GM12875 (cell line): ENCODE results near the gene SLC9A9.
"Not testable (repeated sequence)": the region's sequence is repeated elsewhere in the genome, so short reads cannot be mapped to it uniquely, and the experiment has no call there.

Source experiments
- H3K4me3 ChIP-seq: one replicate; pipeline ENCODE4 v1.5.1; 2011; ENCODE audit warnings: low read depth, low read length, control low read depth
- CTCF ChIP-seq: IDR thresholded peaks from 2 replicates; pipeline ENCODE4 v1.5.1; 2011; ENCODE audit warnings: low read depth, mild to moderate bottlenecking, control low read depth, inconsistent platforms, low read length, moderate library complexity, borderline replicate concordance; ENCODE audit not compliant: insufficient read depth

SLC9A9 gene

GRCh38 chr3:143812481-143812880, 35.8 kb downstream of the SLC9A9 start:
- H3K4me3 ChIP-seq: no peak overlapping the region
- no peak for TF ChIP-seq CTCF

DNA sequence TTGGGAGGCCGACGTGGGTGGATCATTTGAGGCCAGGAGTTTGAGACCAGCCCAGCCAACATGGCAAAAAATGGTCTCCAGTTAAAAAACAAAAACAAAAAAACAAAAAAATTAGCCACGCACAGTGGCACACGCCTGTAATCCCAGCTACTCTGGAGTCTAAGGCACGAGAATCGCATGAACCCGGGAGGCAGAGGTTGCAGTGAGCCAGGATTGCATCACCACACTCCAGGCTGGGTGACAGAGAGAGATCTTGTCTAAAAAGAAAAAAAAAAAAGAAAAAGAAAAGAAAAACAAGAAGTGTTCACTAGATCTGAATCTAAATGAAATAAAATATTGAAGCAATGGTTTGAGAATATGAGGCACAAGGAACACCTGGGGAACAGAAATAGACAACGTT, 36.7 kb downstream of the SLC9A9 start:
- TF ChIP-seq CTCF: no peak

GRCh38 chr3:143810953-143811265, 37.4 kb downstream of the SLC9A9 start:
- TF ChIP-seq CTCF: no peak
- H3K4me3 ChIP-seq: no peak overlapping the region

More for the DNA sequence above, 36.7 kb downstream of the SLC9A9 start:
- H3K4me3 ChIP-seq: no peak overlapping the region

DNA sequence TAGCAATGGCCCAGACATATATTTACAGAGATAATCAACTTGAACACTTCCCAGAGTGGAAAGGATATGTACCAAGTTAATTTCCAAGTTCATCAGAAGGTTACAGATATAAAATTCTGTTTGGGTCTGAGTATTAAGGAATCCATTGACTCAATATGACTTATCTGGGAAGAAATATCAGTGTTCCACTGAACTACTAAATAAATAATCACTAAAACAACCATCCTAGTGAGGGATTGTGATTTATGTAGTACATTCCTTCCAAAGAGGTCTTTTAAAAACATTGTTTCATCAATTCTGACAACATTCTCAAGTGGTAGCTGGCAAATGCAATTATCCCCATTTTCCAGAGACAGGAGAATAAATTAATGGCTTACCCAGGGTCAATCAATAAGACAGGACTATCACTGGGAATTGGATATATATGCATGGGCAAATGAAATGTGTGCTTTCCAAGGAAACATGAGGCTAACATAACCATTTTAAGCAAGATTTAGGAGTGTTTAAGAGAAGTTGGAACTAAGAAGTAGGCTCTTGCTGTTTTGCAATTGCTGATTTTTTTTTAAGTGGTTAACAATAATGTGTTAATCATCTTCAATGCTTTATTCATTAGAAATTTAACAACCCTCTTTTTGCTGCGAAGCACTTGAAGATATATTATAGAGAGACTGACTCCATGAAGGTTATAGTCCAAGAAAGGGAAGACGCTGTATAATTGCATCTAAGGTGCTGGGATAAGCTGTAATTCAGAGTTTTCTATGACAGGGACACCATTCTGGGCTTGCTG, 37.9 kb downstream of the SLC9A9 start:
- no peak for TF ChIP-seq CTCF
- H3K4me3 ChIP-seq: no peak overlapping the region

- no peak for TF ChIP-seq CTCF
- no peak overlapping the region for H3K4me3 ChIP-seq
Observed at GRCh38 chr3:143809121-143809621, 39.1 kb downstream of the SLC9A9 start.

DNA sequence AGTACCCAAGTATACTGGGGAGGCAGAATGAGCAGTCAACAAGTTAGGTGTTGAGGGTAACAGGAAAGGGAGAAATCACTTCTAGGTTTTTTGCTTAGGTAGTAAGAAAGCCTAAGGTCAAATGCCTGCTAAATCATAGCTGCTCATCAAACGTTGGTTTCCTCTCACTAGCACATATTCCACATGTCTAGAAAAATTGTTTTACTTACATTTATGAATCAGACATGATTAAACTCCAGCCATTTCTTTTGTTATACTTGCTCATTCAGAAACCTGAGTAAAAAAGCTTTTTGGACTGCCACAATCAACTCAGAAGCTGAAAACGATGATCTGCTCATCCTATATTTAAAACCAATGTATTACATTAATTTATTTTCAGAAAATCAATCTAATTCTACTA, 40.2 kb downstream of the SLC9A9 start:
- no peak for TF ChIP-seq CTCF
- no peak overlapping the region for H3K4me3 ChIP-seq

DNA sequence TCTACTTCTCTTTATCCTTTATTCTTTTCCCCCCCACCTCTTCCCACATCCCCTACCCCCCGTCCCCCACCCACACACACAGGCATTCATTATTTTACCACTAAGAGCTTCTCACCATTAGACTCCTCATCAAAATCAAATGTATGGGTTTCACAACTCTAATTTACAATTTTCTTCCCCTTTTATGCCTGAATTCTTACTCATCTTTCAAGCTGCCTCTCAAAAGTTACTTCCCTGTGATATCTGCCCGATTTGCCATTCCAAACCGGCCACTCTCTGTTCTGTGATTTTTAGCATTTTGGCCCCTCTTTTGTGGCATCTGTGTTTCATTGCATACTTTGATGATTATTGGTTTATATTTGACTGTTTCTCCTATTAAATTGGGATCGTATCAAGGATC, 42.2 kb downstream of the SLC9A9 start:
- TF ChIP-seq CTCF: no peak
- no peak overlapping the region for H3K4me3 ChIP-seq

DNA sequence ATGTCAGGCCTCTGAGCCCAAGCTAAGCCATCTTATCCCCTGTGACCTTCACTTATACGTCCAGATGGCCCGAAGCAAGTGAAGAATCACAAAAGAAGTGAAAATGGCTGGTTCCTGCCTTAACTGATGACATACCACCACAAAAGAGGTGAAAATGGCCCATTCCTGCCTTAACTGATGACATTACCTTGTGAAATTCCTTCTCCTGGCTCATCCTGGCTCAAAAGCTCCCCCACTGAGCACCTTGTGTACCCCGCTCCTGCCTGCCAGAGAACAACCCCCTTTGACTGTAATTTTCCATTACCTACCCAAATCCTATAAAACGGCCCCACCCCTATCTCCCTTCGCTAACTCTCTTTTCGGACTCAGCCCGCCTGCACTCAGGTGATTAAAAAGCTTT, 42.8 kb downstream of the SLC9A9 start:
- H3K4me3 ChIP-seq: not testable (repeated sequence)

DNA sequence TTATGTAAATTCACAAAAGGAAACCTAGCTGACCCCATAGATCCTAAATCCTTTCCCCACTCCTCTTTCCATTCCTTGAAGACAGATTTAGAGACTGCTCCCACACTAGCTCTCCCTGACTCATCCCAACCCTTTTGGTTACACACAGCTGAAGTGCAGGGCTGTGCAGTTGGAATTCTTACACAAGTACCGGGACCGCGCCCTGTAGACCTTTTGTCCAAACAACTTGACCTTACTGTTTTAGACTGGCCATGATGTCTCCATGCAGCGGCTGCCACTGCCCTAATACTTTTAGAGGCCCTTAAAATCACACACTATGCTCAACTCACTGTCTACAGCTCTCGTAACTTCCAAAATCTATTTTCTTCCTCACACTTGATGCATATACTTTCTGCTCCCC, 47.2 kb downstream of the SLC9A9 start:
- not testable (repeated sequence) for H3K4me3 ChIP-seq

- not testable (repeated sequence) for H3K4me3 ChIP-seq
Observed at GRCh38 chr3:143798151-143798550, 50.1 kb downstream of the SLC9A9 start.
